Muscle layer of colon (tissue), 2 donors: Measurements from ENCODE around the gene OPA1.

Source experiments
- H3K27ac ChIP-seq: one replicate; pipeline ENCODE4 v1.7.0; 2013; ENCODE audit warnings: low read depth, mild to moderate bottlenecking, low read length, moderate library complexity
- H3K27me3 ChIP-seq, 2 donors: one replicate each; pipeline ENCODE4 v1.7.0; 2013; ENCODE audit warnings: low read length in 2 of 2, mild to moderate bottlenecking in 2 of 2; ENCODE audit not compliant: insufficient read depth in 2 of 2, control insufficient read depth in 1 of 2
- H3K36me3 ChIP-seq: one replicate; pipeline ENCODE4 v1.7.0; 2013; ENCODE audit warnings: mild to moderate bottlenecking, low read length; ENCODE audit not compliant: insufficient read depth
- H3K4me1 ChIP-seq: one replicate; pipeline ENCODE4 v1.7.0; 2013; ENCODE audit warnings: mild to moderate bottlenecking, low read length; ENCODE audit not compliant: insufficient read depth
- H3K4me3 ChIP-seq, 2 donors: one replicate each; pipeline ENCODE4 v1.7.0; 2013; ENCODE audit warnings: low read length in 2 of 2, low read depth in 1 of 2, mild to moderate bottlenecking in 1 of 2, moderate library complexity in 1 of 2
- H3K9ac ChIP-seq: one replicate; pipeline ENCODE4 v1.7.0; 2013; ENCODE audit warnings: low read length
- H3K9me3 ChIP-seq: one replicate; pipeline ENCODE4 v1.7.0; 2013; ENCODE audit warnings: mild to moderate bottlenecking, low read length
- donor health status: abdominal sarcoma.
- donor health status: Adenocarcinoma of cecum.

Gene OPA1

DNA sequence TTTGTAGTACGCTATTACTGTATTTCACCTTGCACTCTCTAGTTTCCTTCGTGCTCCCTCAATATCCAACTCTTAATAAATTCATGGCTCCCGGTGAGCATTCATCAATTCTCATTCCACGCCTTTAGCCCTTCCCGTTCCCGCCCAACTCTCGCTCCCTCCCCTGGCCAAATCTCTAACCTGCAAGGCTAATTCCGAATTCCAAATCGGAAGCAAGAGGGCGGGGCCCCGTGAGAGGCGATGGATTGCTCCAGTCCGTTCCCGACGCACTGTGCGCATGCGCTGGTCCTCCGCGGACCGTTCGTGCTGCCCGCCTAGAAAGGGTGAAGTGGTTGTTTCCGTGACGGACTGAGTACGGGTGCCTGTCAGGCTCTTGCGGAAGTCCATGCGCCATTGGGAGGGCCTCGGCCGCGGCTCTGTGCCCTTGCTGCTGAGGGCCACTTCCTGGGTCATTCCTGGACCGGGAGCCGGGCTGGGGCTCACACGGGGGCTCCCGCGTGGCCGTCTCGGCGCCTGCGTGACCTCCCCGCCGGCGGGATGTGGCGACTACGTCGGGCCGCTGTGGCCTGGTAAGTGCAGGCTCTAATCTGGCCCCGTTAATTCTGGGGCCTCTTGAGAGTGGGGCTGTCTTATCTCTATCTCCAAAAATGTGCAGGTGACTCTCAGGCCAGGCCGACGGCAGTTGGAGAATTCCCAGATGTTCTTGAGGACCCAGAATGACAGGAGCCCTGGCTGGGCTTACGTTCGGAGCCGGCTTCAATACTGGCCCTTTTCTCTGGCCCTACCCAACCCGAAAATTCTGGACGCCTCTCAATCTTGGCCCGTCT, at the start of gene OPA1:
TSS of gene OPA1 (plus strand) at position 368 of the 827 bp plus-strand sequence. CDS start at position 538, 170 bp downstream.
- Histone ChIP-seq H3K4me1 (peaks cover 17% of the 10 kb centered on the region), H3K4me3 (peak within 1 kb of the TSS; percentile 82 to 92), H3K9me3 (no peaks in the 10 kb centered on the region), H3K27me3 (no peaks in the 10 kb centered on the region), H3K36me3 (peaks cover 3% of the 10 kb centered on the region), H3K9ac (peak within 1 kb of the TSS; percentile 99), H3K27ac (peak within 1 kb of the TSS; percentile 62)

- Histone ChIP-seq H3K9me3 (no peaks in the 10 kb centered on the region), H3K9ac (no peak overlapping the region), H3K27me3 (no peaks in the 10 kb centered on the region), H3K36me3 (no peaks in the 10 kb centered on the region), H3K4me3 (no peak overlapping the region), H3K4me1 (no peaks in the 10 kb centered on the region), H3K27ac (no peak overlapping the region)
Observed at GRCh38 chr3:193544289-193544688, 48.7 kb upstream of the OPA1 start.

DNA sequence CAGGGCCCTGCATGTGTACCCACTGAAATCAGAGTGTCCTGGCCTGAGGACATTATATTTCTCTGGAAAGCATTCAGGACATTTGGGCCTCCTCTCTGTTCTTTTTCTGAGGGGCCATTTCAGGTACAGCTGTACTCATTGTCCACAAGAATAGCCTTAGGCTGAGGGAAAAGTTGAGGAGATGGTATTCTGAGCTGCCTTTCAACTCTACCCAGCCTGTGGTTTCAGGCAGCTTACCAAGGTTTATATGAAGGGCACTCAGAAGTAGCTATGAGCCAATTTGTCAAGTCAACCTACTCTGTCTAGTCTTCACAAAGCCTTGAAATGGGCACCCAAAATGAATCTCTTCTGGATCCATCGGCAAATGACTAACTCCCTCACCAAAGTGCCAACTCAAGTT, 47.7 kb upstream of the OPA1 start:
- Histone ChIP-seq H3K36me3 (no peaks in the 10 kb centered on the region), H3K4me3 (no peak overlapping the region), H3K9ac (no peak overlapping the region), H3K4me1 (no peaks in the 10 kb centered on the region), H3K27ac (no peak overlapping the region), H3K9me3 (no peaks in the 10 kb centered on the region), H3K27me3 (no peaks in the 10 kb centered on the region)

GRCh38 chr3:193546129-193546528, 46.9 kb upstream of the OPA1 start:
- Histone ChIP-seq H3K36me3 (no peaks in the 10 kb centered on the region), H3K4me1 (no peaks in the 10 kb centered on the region), H3K9me3 (no peaks in the 10 kb centered on the region), H3K9ac (no peak overlapping the region), H3K27ac (no peak overlapping the region), H3K4me3 (no peak overlapping the region), H3K27me3 (no peaks in the 10 kb centered on the region)

- no peak overlapping the region for H3K4me3 ChIP-seq
- no peaks in the 10 kb centered on the region for H3K27me3 ChIP-seq
- no peak overlapping the region for H3K27ac ChIP-seq
- H3K9me3 ChIP-seq, result no peaks in the 10 kb centered on the region
- H3K9ac ChIP-seq, result no peak overlapping the region
- H3K4me1 ChIP-seq, result no peaks in the 10 kb centered on the region
- H3K36me3 ChIP-seq, result no peaks in the 10 kb centered on the region
Observed at GRCh38 chr3:193548406-193548805, 44.6 kb upstream of the OPA1 start.

DNA sequence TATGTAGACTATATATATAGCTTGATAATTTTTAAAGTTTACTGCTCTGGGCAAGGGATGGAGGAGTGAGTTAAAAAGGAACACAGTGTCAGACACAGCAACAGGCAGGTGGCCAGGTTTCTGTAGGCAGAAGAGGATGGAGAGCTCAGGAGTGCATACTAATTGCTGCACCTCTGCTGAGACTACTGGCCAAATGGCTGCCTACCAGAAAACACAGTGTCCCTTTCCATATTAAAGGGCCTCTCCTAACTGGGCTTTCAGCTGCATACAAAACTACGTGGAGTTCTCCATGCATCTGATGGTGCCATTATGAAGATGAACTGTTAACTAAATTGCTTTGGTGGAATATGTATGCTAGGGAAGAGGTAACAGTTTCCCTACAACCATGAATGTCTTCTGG, 40.1 kb upstream of the OPA1 start:
- H3K36me3 ChIP-seq, result no peaks in the 10 kb centered on the region
- no peaks in the 10 kb centered on the region for H3K9me3 ChIP-seq
- no peak overlapping the region for H3K9ac ChIP-seq
- no peak overlapping the region for H3K4me3 ChIP-seq
- no peak overlapping the region for H3K27ac ChIP-seq
- no peaks in the 10 kb centered on the region for H3K27me3 ChIP-seq
- H3K4me1 ChIP-seq, result no peaks in the 10 kb centered on the region

GRCh38 chr3:193553586-193553985, 39.4 kb upstream of the OPA1 start:
- H3K9me3 ChIP-seq, result no peaks in the 10 kb centered on the region
- no peak overlapping the region for H3K9ac ChIP-seq
- H3K4me3 ChIP-seq, result no peak overlapping the region
- H3K27ac ChIP-seq, result no peak overlapping the region
- H3K36me3 ChIP-seq, result no peaks in the 10 kb centered on the region
- no peaks in the 10 kb centered on the region for H3K4me1 ChIP-seq
- no peaks in the 10 kb centered on the region for H3K27me3 ChIP-seq

GRCh38 chr3:193554811-193555210, 38.2 kb upstream of the OPA1 start, which contains the start of gene ATP13A4:
Gene ATP13A4 (minus strand): TSS chr3:193554895. CDS start chr3:193554799, 96 bp downstream.
- H3K27ac ChIP-seq, result no peak within 1 kb of the TSS
- H3K9ac ChIP-seq, result no peak within 1 kb of the TSS
- no peaks in the 10 kb centered on the region for H3K27me3 ChIP-seq
- H3K4me1 ChIP-seq, result no peaks in the 10 kb centered on the region
- H3K9me3 ChIP-seq, result no peaks in the 10 kb centered on the region
- no peak within 1 kb of the TSS for H3K4me3 ChIP-seq
- H3K36me3 ChIP-seq, result no peaks in the 10 kb centered on the region

DNA sequence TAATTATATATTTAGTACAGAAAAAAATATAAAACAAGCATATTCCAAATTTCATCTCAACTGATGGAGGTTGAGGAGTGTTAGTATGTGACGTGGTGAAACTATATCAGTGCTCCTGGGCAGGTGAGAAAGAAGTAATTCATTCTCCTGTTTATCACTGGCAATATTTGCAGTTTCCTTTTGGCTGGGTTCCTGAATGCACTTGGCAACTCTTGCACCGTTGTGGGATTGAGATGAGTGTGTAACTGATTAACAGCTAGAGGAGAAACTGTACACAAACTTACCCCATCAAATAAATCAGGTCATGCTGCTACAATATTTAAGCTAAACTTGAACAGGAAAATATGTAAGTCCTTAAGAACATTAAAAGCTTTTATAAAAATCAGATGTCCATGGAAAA, 36.2 kb upstream of the OPA1 start:
- Histone ChIP-seq H3K36me3 (no peaks in the 10 kb centered on the region), H3K9ac (no peak overlapping the region), H3K27ac (no peak overlapping the region), H3K4me1 (no peaks in the 10 kb centered on the region), H3K4me3 (no peak overlapping the region), H3K9me3 (no peaks in the 10 kb centered on the region), H3K27me3 (no peaks in the 10 kb centered on the region)

DNA sequence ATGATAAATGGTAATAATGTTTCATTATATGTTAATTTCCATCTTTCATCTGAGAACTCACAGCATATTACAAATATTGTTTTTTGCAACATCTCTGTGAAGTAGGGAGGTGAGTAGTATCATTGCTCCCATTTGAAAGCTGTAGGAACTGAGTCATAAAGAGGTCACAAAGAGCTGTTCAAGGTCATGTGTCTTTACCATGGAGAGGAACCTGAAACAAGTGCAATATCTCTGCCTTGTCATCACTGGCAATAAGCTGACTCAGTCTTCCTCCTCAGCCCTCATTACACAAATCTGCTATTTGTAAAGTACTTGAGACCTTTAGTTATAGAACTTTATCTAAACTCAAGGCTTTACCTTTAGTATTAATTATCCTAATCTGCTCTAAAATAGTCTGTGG, 33.9 kb upstream of the OPA1 start:
- Histone ChIP-seq H3K4me1 (no peaks in the 10 kb centered on the region), H3K4me3 (no peak overlapping the region), H3K27me3 (no peaks in the 10 kb centered on the region), H3K27ac (no peak overlapping the region), H3K36me3 (no peaks in the 10 kb centered on the region), H3K9ac (no peak overlapping the region), H3K9me3 (no peaks in the 10 kb centered on the region)

DNA sequence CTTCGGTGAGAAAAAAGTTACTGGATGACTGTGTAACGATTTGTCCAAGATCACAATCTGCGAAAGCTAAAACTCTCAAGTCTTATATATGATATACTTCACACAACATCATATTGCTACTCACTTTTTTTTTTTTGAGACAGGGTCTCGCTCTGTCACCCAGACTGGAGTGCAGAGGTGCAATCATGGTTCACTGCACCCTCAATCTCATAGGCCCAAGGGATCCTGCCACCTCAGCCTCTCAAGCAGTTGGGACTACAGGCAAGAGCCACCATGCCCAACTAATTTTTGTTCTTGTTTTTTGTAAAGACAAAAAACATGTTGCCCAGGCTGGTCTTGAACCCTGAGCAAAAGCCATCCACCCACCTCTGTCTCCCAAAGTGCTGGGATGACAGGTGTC, 32.9 kb upstream of the OPA1 start:
- H3K27ac ChIP-seq, result no peak overlapping the region
- H3K36me3 ChIP-seq, result no peaks in the 10 kb centered on the region
- no peak overlapping the region for H3K4me3 ChIP-seq
- H3K4me1 ChIP-seq, result no peaks in the 10 kb centered on the region
- H3K9me3 ChIP-seq, result no peaks in the 10 kb centered on the region
- no peak overlapping the region for H3K9ac ChIP-seq
- no peaks in the 10 kb centered on the region for H3K27me3 ChIP-seq

DNA sequence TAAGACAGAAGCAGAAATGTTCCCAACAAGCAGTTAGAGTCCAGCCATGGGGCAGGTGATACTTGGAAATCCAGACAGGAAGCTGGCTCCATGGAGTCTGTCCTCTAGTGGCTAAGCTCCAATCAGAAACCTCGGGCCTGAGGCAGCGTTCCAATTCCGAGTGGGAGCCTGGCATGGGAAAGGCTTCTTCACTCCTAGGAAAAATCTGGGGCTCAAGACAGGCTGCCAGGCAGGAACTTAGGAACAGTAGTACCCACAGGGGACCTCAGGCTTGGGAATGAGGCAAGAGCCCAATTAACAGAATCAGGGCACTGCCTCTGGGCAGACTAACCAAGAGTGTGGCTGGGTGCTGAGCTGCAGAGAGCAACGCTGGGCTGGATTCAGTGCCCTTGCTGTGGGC, 32.1 kb upstream of the OPA1 start:
- H3K4me3 ChIP-seq, result no peak overlapping the region
- H3K27me3 ChIP-seq, result no peaks in the 10 kb centered on the region
- no peaks in the 10 kb centered on the region for H3K9me3 ChIP-seq
- H3K9ac ChIP-seq, result no peak overlapping the region
- H3K4me1 ChIP-seq, result no peaks in the 10 kb centered on the region
- no peaks in the 10 kb centered on the region for H3K36me3 ChIP-seq
- no peak overlapping the region for H3K27ac ChIP-seq
